SK-N-SH treated with all-trans-retinoic acid at 6 μM for 48 hours (cell line): ENCODE measurements around the gene GPR151.
A peak's percentile ranks its signal among the peaks of the same experiment; 100 is the strongest.

Source experiments
- ATAC-seq: fragments of 200-7000 bp; cut with Tn5 transposase; 3 replicates; pipeline ENCODE4 v1.9.1; 2020; ENCODE audit warnings: mild to moderate bottlenecking, moderate library complexity
- ARNTL ChIP-seq: fragments of 450-650 bp; formaldehyde crosslinking; IDR thresholded peaks from 2 replicates; pipeline ENCODE4 v1.5.0; 2020; ENCODE audit warnings: low read depth, mild to moderate bottlenecking, moderate library complexity, borderline replicate concordance
- BACH2 ChIP-seq: fragments of 250-450 bp; sonication (Bioruptor Pico); IDR thresholded peaks from 2 replicates; pipeline ENCODE4 v1.9.0; 2021; ENCODE audit warnings: mild to moderate bottlenecking, borderline replicate concordance
- CSDC2 ChIP-seq: fragments of 250-450 bp; sonication (Bioruptor Pico); IDR thresholded peaks from 2 replicates; pipeline ENCODE4 v1.5.0; 2020; ENCODE audit warnings: mild to moderate bottlenecking, moderate library complexity
- ESRRG ChIP-seq: fragments of 250-450 bp; sonication (Bioruptor Pico); IDR thresholded peaks from 2 replicates; pipeline ENCODE4 v1.6.1; 2021; ENCODE audit warnings: mild to moderate bottlenecking
- ISL1 ChIP-seq: fragments of 250-450 bp; sonication (Bioruptor Pico); IDR thresholded peaks from 2 replicates; pipeline ENCODE4 v2.1.2; 2022; ENCODE audit warnings: mild to moderate bottlenecking, moderate library complexity
- PPARA ChIP-seq: fragments of 250-450 bp; sonication (Bioruptor Pico); IDR thresholded peaks from 2 replicates; pipeline ENCODE4 v1.5.0; 2020; ENCODE audit warnings: mild to moderate bottlenecking, borderline replicate concordance
- RARB ChIP-seq: fragments of 250-450 bp; sonication (Bioruptor Pico); IDR thresholded peaks from 2 replicates; pipeline ENCODE4 v1.8.0; 2021; ENCODE audit warnings: mild to moderate bottlenecking, moderate library complexity
- SNAI2 ChIP-seq: fragments of 250-450 bp; sonication (Bioruptor Pico); IDR thresholded peaks from 2 replicates; pipeline ENCODE4 v1.5.0; 2020; ENCODE audit warnings: mild to moderate bottlenecking, moderate library complexity
- TCF4 ChIP-seq: fragments of 250-450 bp; sonication (Bioruptor Pico); IDR thresholded peaks from 2 replicates; pipeline ENCODE4 v1.8.0; 2021; ENCODE audit warnings: mild to moderate bottlenecking, moderate library complexity, borderline replicate concordance
- TOX ChIP-seq: fragments of 250-450 bp; sonication (Bioruptor Pico); IDR thresholded peaks from 2 replicates; pipeline ENCODE4 v1.8.0; 2021; ENCODE audit warnings: mild to moderate bottlenecking, moderate library complexity, borderline replicate concordance
- ZC3H10 ChIP-seq: fragments of 250-450 bp; sonication (Bioruptor Pico); IDR thresholded peaks from 2 replicates; pipeline ENCODE4 v1.5.1; 2021; ENCODE audit warnings: mild to moderate bottlenecking, moderate library complexity
- ZFP30 ChIP-seq: fragments of 450-650 bp; formaldehyde crosslinking; IDR thresholded peaks from 2 replicates; pipeline ENCODE4 v1.5.0; 2022; ENCODE audit warnings: mild to moderate bottlenecking, moderate library complexity
- ZNF565 ChIP-seq: fragments of 450-650 bp; formaldehyde crosslinking; conservative IDR thresholded peaks from 2 replicates; pipeline ENCODE4 v1.5.0; 2020; ENCODE audit warnings: low read depth, mild to moderate bottlenecking, moderate library complexity
- ZNF70 ChIP-seq: fragments of 450-650 bp; formaldehyde crosslinking; IDR thresholded peaks from 2 replicates; pipeline ENCODE4 v1.5.0; 2020; ENCODE audit warnings: mild to moderate bottlenecking, moderate library complexity
- ZNF8 ChIP-seq: fragments of 450-650 bp; formaldehyde crosslinking; IDR thresholded peaks from 2 replicates; pipeline ENCODE4 v1.5.0; 2020; ENCODE audit warnings: mild to moderate bottlenecking, moderate library complexity
- TF ChIP-seq, protein P1 (sequence below): fragments of 250-450 bp; sonication (Bioruptor Pico); IDR thresholded peaks from 2 replicates; pipeline ENCODE4 v1.5.1; 2020; ENCODE audit warnings: low read depth, mild to moderate bottlenecking, moderate library complexity
- TF ChIP-seq, protein P2 (sequence below): fragments of 250-450 bp; sonication (Bioruptor Pico); IDR thresholded peaks from 2 replicates; pipeline ENCODE4 v1.5.0; 2020; ENCODE audit warnings: mild to moderate bottlenecking, moderate library complexity
- TF ChIP-seq, protein P3 (sequence below): fragments of 250-450 bp; sonication (Bioruptor Pico); IDR thresholded peaks from 2 replicates; pipeline ENCODE4 v1.8.0; 2021; ENCODE audit warnings: low read depth, mild to moderate bottlenecking, moderate library complexity, borderline replicate concordance

The GPR151 gene

GRCh38 chr5:146521403-146522106 lies 5.6 kb upstream of the GPR151 start (continued):
- TF ChIP-seq, protein P1, sequence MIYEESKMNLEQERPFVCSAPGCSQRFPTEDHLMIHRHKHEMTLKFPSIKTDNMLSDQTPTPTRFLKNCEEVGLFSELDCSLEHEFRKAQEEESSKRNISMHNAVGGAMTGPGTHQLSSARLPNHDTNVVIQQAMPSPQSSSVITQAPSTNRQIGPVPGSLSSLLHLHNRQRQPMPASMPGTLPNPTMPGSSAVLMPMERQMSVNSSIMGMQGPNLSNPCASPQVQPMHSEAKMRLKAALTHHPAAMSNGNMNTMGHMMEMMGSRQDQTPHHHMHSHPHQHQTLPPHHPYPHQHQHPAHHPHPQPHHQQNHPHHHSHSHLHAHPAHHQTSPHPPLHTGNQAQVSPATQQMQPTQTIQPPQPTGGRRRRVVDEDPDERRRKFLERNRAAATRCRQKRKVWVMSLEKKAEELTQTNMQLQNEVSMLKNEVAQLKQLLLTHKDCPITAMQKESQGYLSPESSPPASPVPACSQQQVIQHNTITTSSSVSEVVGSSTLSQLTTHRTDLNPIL (CRISPR knock-in tag) = no peak
- no peak for TF ChIP-seq ISL1 (CRISPR knock-in tag)
- no peak for TF ChIP-seq TCF4 (CRISPR knock-in tag)
- no peak for TF ChIP-seq BACH2 (CRISPR knock-in tag)
- no peak for TF ChIP-seq ZNF565 (CRISPR knock-in tag)
- TF ChIP-seq SNAI2 (CRISPR knock-in tag) = no peak
- TF ChIP-seq ZNF70 (CRISPR knock-in tag) = no peak
- TF ChIP-seq TOX (CRISPR knock-in tag) = no peak
- TF ChIP-seq ZFP30 (CRISPR knock-in tag) = no peak
- TF ChIP-seq ZNF8 = no peak
- no peak for TF ChIP-seq RARB (CRISPR knock-in tag)

GRCh38 chr5:146520731-146521130 lies 4.7 kb upstream of the GPR151 start:
- no peak for TF ChIP-seq ZC3H10 (CRISPR knock-in tag)
- no peak for TF ChIP-seq ESRRG (CRISPR knock-in tag)
- TF ChIP-seq TOX (CRISPR knock-in tag) = no peak
- no peak for TF ChIP-seq ISL1 (CRISPR knock-in tag)
- no peak for TF ChIP-seq SNAI2 (CRISPR knock-in tag)
- TF ChIP-seq, protein P2, sequence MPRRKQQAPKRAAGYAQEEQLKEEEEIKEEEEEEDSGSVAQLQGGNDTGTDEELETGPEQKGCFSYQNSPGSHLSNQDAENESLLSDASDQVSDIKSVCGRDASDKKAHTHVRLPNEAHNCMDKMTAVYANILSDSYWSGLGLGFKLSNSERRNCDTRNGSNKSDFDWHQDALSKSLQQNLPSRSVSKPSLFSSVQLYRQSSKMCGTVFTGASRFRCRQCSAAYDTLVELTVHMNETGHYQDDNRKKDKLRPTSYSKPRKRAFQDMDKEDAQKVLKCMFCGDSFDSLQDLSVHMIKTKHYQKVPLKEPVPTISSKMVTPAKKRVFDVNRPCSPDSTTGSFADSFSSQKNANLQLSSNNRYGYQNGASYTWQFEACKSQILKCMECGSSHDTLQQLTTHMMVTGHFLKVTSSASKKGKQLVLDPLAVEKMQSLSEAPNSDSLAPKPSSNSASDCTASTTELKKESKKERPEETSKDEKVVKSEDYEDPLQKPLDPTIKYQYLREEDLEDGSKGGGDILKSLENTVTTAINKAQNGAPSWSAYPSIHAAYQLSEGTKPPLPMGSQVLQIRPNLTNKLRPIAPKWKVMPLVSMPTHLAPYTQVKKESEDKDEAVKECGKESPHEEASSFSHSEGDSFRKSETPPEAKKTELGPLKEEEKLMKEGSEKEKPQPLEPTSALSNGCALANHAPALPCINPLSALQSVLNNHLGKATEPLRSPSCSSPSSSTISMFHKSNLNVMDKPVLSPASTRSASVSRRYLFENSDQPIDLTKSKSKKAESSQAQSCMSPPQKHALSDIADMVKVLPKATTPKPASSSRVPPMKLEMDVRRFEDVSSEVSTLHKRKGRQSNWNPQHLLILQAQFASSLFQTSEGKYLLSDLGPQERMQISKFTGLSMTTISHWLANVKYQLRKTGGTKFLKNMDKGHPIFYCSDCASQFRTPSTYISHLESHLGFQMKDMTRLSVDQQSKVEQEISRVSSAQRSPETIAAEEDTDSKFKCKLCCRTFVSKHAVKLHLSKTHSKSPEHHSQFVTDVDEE (CRISPR knock-in tag) = no peak
- TF ChIP-seq, protein P3, sequence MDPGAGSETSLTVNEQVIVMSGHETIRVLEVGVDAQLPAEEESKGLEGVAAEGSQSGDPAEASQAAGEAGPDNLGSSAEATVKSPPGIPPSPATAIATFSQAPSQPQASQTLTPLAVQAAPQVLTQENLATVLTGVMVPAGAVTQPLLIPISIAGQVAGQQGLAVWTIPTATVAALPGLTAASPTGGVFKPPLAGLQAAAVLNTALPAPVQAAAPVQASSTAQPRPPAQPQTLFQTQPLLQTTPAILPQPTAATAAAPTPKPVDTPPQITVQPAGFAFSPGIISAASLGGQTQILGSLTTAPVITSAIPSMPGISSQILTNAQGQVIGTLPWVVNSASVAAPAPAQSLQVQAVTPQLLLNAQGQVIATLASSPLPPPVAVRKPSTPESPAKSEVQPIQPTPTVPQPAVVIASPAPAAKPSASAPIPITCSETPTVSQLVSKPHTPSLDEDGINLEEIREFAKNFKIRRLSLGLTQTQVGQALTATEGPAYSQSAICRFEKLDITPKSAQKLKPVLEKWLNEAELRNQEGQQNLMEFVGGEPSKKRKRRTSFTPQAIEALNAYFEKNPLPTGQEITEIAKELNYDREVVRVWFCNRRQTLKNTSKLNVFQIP (CRISPR knock-in tag) = no peak
- TF ChIP-seq, protein P1 (CRISPR knock-in tag) = no peak
- no peak for TF ChIP-seq TCF4 (CRISPR knock-in tag)
- no peak for TF ChIP-seq BACH2 (CRISPR knock-in tag)
- TF ChIP-seq ZNF565 (CRISPR knock-in tag) = no peak
- no peak for ATAC-seq

DNA sequence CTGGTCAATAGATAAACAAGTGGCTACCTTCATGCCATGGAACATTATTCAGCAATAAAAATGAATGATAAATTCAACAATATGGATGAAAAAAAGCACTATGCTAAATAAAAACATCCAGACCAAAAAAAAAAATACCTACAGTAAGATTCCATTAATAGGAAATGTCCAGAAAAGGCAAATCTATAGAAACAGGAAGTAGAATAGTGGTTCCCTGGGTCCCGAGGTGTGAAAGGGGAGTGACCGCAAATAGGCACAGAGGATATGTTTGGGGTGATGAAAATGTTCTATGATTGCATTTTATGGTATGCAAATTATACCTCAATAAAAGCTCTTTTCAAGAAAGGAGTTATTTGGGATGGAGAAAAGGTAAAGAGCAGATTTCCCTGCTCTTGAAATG lies 3.6 kb upstream of the GPR151 start:
- no peak for ATAC-seq
- TF ChIP-seq SNAI2 (CRISPR knock-in tag) (no peak), TCF4 (CRISPR knock-in tag) (no peak), CSDC2 (CRISPR knock-in tag) (no peak), TOX (CRISPR knock-in tag) (no peak), ARNTL (CRISPR knock-in tag) (no peak)

GRCh38 chr5:146515473-146516150 lies 378 bp downstream of the GPR151 start:
- ATAC-seq = peak; percentile 37
- TF ChIP-seq ESRRG (CRISPR knock-in tag) (no peak), TCF4 (CRISPR knock-in tag) (no peak), PPARA (CRISPR knock-in tag) (no peak), RARB (CRISPR knock-in tag) (no peak), ZNF565 (CRISPR knock-in tag) (no peak), ZNF8 (no peak), ZFP30 (CRISPR knock-in tag) (no peak)
- TF ChIP-seq, protein P1 (CRISPR knock-in tag) = no peak
